Measurements from ENCODE around the gene RYR1. TPM values are rescaled to one million over a fixed set of nuclear protein-coding genes. Genes with fewer than 3 reads are reported as not detected.

RYR1 gene
- total and polyA plus RNA-seq, 2 experiments from 2014 or later: 0.07 to 0.21 TPM

- H3K79me2 ChIP-seq: no peaks in the 10 kb centered on the region
- 29% methylated on average over 44 of the region's 111 CpGs for WGBS (ENCODE audit: low lambda C conversion rate, missing lambda C conversion rate)
- peak; percentile 38 for DNase-seq (ENCODE audit: low spot score)
- H3K9me3 ChIP-seq (ENCODE audit: low read depth): no peaks in the 10 kb centered on the region
- peak overlapping the region; percentile 73 for H3K4me2 ChIP-seq
- no peak overlapping the region for H3K4me3 ChIP-seq
- H3K36me3 ChIP-seq (replicated peaks; ENCODE audit: insufficient read depth, low read depth): no peaks in the 10 kb centered on the region
- no peak for TF ChIP-seq EZH2phosphoT487 (IDR thresholded peaks at IDR 0.05; ENCODE audit: low read depth, severe bottlenecking, unreplicated experiment)
- H3K4me1 ChIP-seq (ENCODE audit: insufficient read depth): no peaks in the 10 kb centered on the region
- H3K27ac ChIP-seq: no peak overlapping the region
- no peak overlapping the region for H2AFZ ChIP-seq
- H3K27me3 ChIP-seq: peaks cover 10% of the 10 kb centered on the region
- H3K9me2 ChIP-seq (replicated peaks; ENCODE audit: insufficient read depth): no peaks in the 10 kb centered on the region
- no peaks in the 10 kb centered on the region for H4K20me1 ChIP-seq (ENCODE audit: insufficient read depth, poor library complexity, severe bottlenecking)
These were observed 131.6 kb downstream of the RYR1 start for GRCh38 chr19:38564981-38565690.

GRCh38 chr19:38565691-38566105, 132.2 kb downstream of the RYR1 start:
- H3K9me3 ChIP-seq (ENCODE audit: low read depth): no peaks in the 10 kb centered on the region
- no peaks in the 10 kb centered on the region for H3K9me2 ChIP-seq (replicated peaks; ENCODE audit: insufficient read depth)
- H3K4me2 ChIP-seq: peak overlapping the region; percentile 73
- H3K4me1 ChIP-seq (ENCODE audit: insufficient read depth): no peaks in the 10 kb centered on the region
- TF ChIP-seq EZH2 (IDR thresholded peaks at IDR 0.05; ENCODE audit: borderline replicate concordance) (no peak), EZH2phosphoT487 (IDR thresholded peaks at IDR 0.05; ENCODE audit: low read depth, severe bottlenecking, unreplicated experiment) (no peak), CTCF (IDR thresholded peaks at IDR 0.05; ENCODE audit: poor library complexity) (no peak)
- peaks cover 10% of the 10 kb centered on the region for H3K27me3 ChIP-seq
- H4K20me1 ChIP-seq (ENCODE audit: insufficient read depth, poor library complexity, severe bottlenecking): no peaks in the 10 kb centered on the region
- H2AFZ ChIP-seq: no peak overlapping the region
- DNase-seq (ENCODE audit: low spot score): no peak
- H3K36me3 ChIP-seq (replicated peaks; ENCODE audit: insufficient read depth, low read depth): no peaks in the 10 kb centered on the region
- WGBS (ENCODE audit: low lambda C conversion rate, missing lambda C conversion rate): 98% methylated on average over 14 of the region's 21 CpGs
- H3K27ac ChIP-seq: no peak overlapping the region
- H3K79me2 ChIP-seq: no peaks in the 10 kb centered on the region
- H3K4me3 ChIP-seq: no peak overlapping the region

DNA sequence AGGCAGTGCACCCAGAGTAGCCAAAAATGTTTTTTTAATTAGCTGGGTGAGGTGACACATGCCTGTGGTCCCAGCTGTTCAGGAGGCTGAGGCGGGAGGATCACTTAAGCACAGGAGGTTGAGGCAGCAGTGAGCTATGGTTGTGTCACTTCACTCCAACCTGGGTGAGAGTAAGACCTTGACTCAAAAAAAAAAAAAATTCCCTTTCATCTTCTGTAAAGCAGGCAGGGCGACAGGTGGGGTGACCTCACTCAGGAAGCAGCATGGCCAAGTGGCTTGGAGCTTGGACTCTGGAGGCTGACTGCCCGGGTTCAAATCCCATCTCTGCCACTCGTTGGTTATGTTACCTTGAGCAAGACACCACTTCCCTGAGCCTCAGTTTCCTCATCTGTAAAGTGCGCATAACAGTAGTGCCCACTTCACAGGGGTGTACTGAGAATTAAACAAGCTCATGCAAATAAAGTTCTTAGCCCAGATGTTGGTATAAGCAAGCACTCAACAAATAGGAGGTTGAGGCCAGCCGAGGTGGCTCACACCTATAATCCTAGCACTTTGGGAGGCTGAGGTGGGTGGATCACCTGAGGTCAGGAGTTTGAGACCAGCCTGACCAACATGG, 136.0 kb downstream of the RYR1 start:
- no peaks in the 10 kb centered on the region for H3K36me3 ChIP-seq (replicated peaks; ENCODE audit: insufficient read depth, low read depth)
- no peaks in the 10 kb centered on the region for H4K20me1 ChIP-seq (ENCODE audit: insufficient read depth, poor library complexity, severe bottlenecking)
- H3K4me1 ChIP-seq (ENCODE audit: insufficient read depth): no peaks in the 10 kb centered on the region
- no peaks in the 10 kb centered on the region for H3K9me2 ChIP-seq (replicated peaks; ENCODE audit: insufficient read depth)
- no peak overlapping the region for H3K27ac ChIP-seq
- peaks cover 10% of the 10 kb centered on the region for H3K27me3 ChIP-seq
- 90% methylated on average over 6 of the region's 6 CpGs for WGBS (ENCODE audit: low lambda C conversion rate, missing lambda C conversion rate)
- no peaks in the 10 kb centered on the region for H3K79me2 ChIP-seq
- no peaks in the 10 kb centered on the region for H3K9me3 ChIP-seq (ENCODE audit: low read depth)
- no peak overlapping the region for H3K4me3 ChIP-seq
- no peak overlapping the region for H3K4me2 ChIP-seq
- TF ChIP-seq CTCF (IDR thresholded peaks at IDR 0.05; ENCODE audit: poor library complexity) (no peak), EZH2 (IDR thresholded peaks at IDR 0.05; ENCODE audit: borderline replicate concordance) (no peak), EZH2phosphoT487 (IDR thresholded peaks at IDR 0.05; ENCODE audit: low read depth, severe bottlenecking, unreplicated experiment) (no peak)
- DNase-seq (ENCODE audit: low spot score): no peak
- H2AFZ ChIP-seq: no peak overlapping the region

DNA sequence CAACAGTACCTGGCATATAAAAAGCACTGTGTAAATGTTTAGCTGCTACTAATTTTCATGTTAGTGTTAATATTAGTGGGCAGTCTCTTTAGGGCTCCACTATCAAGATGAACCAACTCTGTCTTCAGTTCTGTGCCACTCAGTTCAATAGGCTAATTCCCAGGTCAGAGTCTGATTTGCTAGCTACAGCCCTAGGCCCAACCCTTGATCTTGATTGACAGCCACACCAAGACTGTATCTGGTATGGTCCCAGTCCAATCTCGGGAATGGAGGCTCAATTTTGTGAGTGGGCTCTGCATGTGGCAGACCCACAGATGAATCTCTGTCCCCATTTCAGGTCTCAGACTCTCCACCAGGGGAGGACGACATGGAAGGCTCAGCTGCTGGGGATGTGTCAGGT, 138.2 kb downstream of the RYR1 start:
- Histone ChIP-seq H4K20me1 (ENCODE audit: insufficient read depth, poor library complexity, severe bottlenecking) (no peaks in the 10 kb centered on the region), H3K4me1 (ENCODE audit: insufficient read depth) (no peaks in the 10 kb centered on the region), H3K79me2 (no peaks in the 10 kb centered on the region), H3K4me2 (no peak overlapping the region), H3K27ac (no peak overlapping the region), H3K27me3 (no peaks in the 10 kb centered on the region), H3K9me2 (replicated peaks; ENCODE audit: insufficient read depth) (no peaks in the 10 kb centered on the region), H2AFZ (no peak overlapping the region), H3K4me3 (no peak overlapping the region), H3K36me3 (replicated peaks; ENCODE audit: insufficient read depth, low read depth) (no peaks in the 10 kb centered on the region), H3K9me3 (ENCODE audit: low read depth) (no peaks in the 10 kb centered on the region)
- no peak for TF ChIP-seq CTCF (IDR thresholded peaks at IDR 0.05; ENCODE audit: poor library complexity)
- TF ChIP-seq EZH2phosphoT487 (IDR thresholded peaks at IDR 0.05; ENCODE audit: low read depth, severe bottlenecking, unreplicated experiment): no peak
- TF ChIP-seq EZH2 (IDR thresholded peaks at IDR 0.05; ENCODE audit: borderline replicate concordance): no peak
- no peak for DNase-seq (ENCODE audit: low spot score)
- 89% methylated on average over 2 of the region's 2 CpGs for WGBS (ENCODE audit: low lambda C conversion rate, missing lambda C conversion rate)

All from hepatocyte (in vitro differentiated cells).